Cardiac septum (tissue), 1 donor: ENCODE data around the gene XXYLT1. TPM values are rescaled to one million over a fixed set of nuclear protein-coding genes. Genes with fewer than 3 reads are reported as not detected.

Experiments used
- DNase-seq: peaks from one replicate; pipeline ENCODE4 v3.0.0-alpha.2; 2020; ENCODE audit warnings: low spot score
- intact Hi-C: fragments of 100-400 bp; cut with DNase I; formaldehyde crosslinking; loops from one replicate; pipeline ENCODE4 v1.14.0; 2022
- total RNA-seq: library from RNA; stranded (reverse); fragmentation: NEBNext Ultra II Directional; extraction: Animal tissue kit (Norgen Biotek cat#: 25700); gene quantifications from one replicate; pipeline ENCODE4 v1.2.1, GENCODE V29; 2021
- donor health status: DM: no; HTN: no; CAD: no.

XXYLT1 gene
- total RNA-seq, 1 donor from 2014 or later, result 5.9 TPM

DNA sequence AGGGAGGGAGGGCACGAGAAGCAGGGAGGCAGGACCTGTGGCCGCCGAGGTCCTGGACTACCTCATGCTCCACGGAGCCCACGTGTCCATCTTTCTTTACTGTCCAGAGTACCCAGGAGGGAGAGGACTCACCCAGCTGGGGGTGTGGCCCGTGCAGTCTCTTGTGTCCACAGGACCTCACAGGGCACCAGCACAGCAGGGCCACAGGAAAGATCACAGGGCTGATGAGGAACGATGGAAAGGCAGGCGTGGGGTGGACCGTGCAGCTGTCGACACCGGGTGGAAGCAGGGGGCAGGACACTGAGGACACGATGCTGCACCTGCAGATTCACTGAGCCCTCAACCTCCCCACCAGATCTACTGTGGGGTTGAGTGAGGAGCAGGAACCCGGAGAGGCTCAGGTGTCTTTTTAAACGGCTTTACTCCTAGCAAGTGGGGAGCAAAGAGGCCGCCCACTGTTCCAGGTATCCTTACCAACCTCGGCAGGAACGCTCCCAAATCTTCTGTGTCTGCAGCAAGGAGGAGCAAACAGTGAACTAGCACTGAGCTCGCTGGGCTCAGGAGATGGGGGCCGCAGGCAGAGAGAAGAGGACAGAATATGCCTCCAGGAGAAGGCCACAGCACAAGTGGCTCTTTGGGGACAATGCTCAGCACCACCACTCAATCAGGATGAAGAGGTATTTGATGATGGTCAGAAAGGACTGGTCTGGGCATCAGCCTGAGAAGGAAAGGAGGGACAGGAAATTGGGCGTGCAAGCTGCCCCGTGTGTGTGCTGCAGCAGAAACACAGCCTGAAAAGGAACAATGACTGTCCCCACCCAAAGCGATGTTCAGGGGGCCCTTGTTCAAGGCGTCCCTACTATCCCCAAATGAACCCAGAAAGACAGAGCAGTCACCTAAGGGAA, 198.8 kb downstream of the XXYLT1 start:
- DNase-seq, result peak; percentile 74
- intact Hi-C loops, result no loop called here

DNA sequence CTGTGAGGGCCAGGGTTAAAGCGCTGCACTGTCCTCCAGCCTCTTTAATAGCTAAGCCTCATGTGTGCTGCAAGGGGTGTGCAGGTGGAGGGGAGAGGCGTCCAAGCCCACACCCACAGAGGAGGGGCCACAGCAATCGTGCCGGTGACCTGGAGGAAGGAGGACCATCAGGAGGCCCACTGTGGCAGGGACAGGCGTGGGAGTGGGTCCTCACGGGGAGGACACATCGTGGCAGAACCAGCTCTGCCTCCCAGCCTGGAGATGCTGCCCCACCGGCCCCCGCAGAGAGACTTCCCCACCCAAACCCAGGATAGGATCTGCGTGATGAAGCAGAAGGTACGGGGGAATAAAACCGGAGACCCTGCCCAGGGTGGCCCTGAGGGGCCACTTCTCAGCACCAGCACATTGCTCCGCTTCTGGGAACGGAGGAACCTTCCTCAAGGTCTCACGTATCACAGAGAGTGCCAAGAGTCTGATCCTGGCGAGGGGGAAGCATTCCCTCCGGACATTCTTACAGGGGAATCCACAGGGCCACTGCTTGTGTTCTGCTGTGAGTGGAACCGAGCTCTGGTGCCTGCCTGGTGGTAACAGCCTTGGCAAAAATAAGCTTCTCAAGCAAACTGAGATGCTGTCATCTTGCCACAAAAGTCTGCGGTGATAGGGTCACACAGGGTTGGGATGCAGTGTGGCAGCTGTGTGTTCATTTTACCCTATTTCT, 199.8 kb downstream of the XXYLT1 start:
- intact Hi-C loops, result no loop called here
- peak; percentile 69 for DNase-seq

DNA sequence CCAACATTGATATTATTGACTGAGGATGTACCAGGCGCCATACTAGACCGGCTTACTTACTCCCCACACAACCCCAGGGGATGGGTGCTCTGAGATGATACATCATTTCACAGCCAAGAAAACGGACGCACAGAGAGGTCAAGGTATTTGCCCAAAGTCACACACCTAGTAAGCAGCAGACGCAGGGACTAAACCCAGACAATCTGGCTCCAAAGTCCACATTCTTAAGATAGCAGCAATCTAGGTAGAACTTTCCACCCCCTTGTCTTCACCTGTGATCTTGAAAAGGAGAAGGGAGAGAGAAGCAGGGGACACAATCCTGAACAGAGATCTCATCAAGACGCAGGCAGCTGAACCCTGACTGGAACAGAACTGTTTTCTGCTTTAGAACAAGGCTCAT, 200.6 kb downstream of the XXYLT1 start:
- DNase-seq, result no peak
- intact Hi-C loops, result no loop called here

DNA sequence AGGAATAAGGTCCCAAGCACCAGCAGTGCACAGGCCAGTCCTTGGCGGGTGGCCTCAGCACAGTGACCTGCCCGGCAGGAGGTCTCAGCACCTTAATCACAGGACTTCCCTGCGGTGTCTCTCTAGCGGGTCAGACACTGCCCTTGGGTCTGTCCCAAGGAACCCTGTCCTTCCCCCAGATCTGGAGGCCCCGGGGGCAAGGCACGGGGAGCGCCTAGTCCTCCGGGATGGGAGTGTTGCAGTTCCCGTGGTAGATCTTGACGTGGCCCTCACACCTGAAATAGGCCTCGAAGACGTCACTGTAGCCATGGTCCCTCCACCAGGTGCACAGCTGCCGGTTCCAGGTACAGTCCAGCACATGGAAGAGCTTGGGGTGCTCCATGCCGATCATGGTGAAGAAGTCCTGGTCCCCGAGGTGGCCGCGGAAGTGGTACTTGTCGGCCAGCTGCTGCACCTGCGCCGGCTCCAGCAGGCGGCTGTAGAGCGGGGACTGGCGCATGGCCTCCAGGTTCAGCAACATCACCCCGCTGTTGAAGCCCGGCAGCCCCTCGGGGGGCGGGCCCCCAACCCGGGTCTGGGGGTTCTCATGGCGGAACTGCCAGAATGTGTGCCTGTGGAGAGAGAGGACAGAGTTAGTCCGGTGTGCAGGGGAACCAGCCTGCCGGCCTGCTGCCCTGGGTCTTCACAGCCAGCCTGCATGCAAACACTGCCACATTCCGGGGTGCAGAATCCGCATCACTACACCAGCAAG, 201.3 kb downstream of the XXYLT1 start:
- intact Hi-C loops, result no loop called here
- DNase-seq, result peak; percentile 62

DNA sequence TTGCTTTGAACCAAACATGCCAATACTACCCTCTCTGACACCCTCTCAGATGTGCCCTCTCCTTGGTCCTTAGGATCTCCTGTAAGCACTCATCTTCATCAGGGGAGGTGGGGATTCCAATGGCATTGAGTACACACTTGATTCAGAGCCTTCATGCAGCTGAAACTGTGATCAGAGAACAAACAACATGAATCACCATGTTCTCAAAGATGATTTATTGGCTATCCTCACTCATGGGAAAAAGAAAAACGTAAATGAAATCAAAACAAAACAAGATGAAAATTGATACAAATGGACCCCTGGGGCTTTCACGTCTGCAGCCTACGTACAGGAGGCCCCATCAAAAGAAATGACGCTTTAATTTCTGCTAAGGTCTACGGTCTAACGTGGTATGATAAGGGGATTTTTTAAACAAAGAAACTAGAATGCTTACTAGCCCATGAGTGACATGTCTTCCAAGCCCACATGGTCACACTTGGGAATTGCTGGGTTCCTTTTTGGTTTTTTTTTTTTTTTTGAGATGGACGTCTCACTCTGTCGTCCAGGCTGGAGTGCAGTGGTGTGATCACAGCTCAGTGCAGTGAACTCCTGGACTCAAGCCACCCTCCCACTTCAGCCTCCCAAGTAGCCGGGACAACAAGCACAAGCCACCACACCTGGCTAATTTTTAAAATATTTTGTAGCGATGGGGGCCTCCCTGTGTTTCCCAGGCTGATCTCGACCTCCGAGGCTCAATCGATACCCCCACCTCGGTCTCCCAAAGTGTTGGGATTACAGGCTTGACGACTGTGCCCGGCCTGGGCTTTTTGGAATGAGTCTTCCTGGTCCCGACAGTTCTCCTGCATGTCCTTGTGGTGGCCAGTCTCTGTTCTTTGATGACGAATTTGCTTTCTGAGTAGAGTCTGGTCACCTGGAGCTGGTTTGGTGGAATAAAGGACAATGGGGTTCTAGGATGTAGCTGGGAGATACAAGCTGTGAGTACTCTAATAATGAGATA, 202.6 kb downstream of the XXYLT1 start:
- intact Hi-C loops, result no loop called here
- peak; percentile 57 for DNase-seq

DNA sequence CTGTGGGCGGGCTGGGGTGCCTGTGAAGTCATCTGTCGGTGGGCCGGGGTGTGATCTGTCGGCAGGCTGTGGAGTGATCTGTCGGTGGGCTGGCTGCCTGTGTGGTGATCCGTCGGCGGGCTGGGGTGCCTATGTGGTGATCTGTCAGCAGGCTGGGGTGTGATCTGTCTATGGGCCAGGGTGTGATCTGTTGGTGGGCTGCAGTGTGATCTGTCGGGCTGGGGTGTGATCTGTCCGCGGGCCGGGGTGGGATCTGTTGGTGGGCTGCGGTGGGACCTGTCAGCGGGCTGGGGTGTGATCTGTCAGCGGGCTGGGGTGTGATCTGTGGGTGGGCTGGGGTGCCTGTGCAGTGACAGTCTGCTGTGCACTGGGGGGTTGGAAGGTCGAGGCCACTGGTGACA, 204.5 kb downstream of the XXYLT1 start:
- no peak for DNase-seq
- intact Hi-C loops, result no loop called here

DNA sequence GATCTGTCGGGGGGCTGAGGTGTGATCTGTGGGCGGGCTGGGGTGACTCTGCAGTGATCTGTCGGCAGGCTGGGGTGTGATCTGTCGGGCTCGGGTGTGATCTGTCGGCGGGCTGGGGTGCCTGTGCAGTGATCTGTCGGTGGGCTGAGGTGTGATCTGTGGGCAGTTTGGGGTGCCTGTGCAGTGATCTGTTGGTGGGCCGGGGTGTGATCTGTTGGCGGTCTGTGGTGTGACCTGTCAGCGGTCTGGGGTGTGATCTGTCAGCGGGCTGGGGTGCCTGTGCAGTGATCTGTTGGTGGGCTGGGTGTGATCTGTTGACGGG, 205.1 kb downstream of the XXYLT1 start:
- no peak for DNase-seq
- intact Hi-C loops, result loop anchor here (2.0 kb wide), 1 partner anchor 15 kb away; no protein-coding TSS in a partner anchor

DNA sequence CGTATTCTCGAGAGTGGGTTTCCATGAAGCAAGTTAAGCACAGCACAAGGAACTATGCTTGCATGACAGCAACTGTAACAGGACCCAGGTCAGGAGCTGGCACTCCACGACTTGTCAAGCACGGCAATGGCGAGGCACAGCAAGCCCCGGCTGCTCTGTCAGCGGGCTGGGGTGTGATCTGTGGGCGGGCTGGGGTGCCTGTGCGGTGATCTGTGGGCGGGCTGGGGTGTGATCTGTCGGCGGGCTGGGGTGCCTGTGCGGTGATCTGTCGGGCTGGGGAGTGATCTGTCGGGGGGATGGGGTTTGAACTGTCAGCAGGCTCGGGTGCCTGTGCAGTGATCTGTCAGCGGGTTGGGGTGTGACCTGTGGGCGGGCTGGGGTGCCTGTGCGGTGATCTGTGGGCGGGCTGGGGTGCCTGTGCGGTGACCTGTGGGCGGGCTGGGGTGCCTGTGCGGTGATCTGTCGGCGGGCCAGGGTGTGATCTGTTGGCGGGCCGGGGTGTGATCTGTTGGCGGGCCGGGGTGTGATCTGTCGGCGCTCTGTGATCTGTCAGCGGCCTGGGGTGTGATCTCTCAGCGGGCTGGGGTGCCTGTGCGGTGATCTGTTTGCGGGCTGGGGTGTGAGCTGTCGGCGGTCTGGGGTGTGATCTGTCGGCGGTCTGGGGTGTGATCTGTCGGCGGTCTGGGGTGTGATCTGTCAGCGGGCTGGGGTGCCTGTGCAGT, 205.7 kb downstream of the XXYLT1 start:
- DNase-seq, result no peak

DNA sequence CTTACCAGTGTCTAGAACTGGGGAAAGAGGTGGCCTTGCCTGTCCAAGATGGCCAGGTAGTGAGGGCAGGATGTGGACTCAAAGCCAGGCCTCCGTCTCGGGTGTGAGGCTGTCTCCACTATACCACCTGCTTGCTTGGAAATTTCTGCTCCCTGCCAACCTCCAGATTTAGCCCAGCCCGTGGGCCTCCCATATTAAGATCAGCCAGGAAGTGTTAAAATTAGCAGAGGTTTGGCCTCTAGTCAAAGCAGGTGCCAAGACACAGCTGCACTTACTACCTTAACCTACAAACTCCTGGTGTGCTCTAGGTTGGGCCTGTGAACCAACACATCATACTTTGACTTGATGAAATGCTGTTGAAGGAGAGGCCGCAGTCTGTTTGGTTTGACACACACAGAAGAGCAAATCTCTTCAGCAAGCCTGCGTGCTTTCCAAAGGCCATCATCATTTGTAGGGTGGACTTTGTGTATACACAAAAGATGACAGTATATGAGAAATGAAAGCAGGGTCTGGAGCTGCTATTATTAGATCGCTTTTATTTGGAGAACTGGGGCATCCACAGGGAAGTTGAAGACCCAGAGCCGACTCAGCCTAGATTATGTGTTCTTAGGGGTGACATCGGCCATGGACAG, 206.5 kb downstream of the XXYLT1 start:
- DNase-seq, result no peak
- intact Hi-C loops, result loop anchor here (2.0 kb wide), 1 partner anchor 16 kb away; no protein-coding TSS in a partner anchor

More for the DNA sequence above, 205.7 kb downstream of the XXYLT1 start:
- intact Hi-C loops, result loop anchor here (2.0 kb wide), 1 partner anchor 15 kb away; no protein-coding TSS in a partner anchor

DNA sequence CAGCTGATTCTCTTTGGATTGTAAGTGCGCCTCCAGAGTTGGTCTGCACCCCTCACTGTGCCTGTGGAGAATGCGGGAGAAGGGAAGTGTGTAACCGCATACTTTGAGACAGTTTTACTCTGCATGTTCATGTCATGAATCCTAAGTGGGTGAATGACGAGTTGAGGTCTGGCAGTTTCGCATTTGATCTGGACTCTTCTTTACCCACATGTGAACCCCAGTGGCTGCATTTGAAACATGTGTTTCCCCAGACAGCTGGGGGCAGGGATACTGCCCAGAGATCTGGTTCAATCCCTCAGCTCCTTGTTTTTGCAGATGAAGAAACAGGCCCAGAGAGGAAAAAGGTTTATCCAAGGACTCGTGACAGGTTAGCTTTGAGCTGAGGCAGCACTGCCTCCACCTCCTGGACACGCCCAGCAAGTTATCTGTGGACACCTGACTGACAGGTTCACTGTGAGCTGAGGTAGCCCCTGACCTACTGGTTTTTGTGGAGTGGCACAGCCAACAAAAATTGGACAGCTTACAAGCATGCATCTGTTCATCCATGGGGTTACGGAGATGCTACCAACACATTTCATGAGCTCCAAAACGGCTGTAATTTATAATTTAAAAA, 207.3 kb downstream of the XXYLT1 start:
- DNase-seq, result no peak
- intact Hi-C loops, result loop anchor here (2.0 kb wide), 1 partner anchor 17 kb away; no protein-coding TSS in a partner anchor

DNA sequence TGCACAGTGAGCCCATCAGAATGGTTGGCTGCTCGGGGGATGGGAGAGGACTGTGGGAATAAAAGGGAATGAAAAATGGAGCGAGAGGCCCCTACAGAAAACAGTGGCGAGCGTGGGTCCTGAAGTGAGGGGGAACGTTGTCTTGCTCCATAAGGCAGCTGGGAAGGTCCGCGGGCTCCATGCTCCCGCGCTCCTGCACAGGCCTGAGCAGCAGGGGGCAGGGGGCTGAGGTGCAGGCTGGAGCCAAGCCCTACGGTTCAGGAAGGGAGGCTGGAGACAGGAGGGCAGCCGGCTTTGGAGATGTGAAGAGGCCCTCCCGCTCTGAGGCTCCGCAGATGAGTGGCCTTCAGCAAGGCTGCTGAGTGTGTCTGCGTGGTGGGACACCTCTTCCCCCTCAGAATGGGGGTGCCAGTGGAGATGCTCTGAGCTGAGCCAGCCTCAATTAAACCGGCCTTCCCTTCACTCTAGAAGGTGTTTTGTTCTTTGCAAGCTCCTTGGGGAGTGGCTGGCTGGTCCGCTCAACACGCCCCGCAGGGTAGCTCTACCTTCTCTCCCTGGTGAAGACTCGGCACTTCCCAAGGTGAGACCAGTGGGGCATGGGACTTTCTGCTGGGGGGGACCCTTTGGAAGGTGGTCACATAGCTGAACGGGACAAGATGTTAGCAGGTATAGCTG, 208.0 kb downstream of the XXYLT1 start:
- intact Hi-C loops, result no loop called here
- no peak for DNase-seq

DNA sequence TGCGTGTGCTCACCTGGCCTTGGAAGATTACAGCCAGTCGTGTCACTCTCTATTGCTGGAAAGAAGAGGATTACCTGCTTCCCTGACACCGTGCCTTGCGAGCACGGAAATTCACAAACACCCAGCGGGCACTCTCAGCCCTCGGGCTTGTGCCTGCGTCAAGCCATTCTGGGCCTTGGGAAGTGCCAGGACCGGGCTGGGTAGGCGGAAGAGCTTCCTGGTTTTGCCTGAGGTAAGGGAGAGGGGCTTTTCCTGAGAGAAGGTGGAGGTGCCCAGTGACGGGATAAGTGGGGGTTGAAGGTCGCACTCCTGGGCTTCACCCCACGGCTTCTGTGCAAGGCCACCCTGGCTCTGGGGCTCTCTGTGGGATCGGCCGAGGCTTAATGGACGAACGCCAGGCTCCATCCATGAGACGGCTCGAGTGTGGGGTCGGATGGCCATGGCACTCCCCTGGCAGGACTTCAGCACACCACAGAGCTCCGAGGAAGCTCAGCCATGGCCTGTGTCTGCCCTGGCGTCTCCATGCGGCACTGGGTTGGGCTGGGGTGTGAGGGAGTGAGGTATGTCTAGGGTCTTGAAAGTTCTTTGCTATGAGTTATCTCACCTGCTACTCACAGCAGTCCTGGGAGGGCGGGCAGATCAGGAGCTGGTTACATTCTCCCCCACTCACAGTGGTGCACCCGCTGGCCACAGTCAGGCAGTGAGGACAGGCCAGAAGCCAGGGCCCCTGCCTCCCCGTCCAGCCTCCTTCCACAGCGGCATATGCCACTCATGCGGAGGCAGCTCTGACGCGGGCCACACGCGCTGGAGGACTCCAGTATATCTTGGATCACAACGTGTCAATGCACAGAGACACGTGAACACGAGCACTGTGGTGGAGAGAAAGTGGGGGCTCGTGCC, 209.0 kb downstream of the XXYLT1 start:
- DNase-seq, result no peak
- intact Hi-C loops, result no loop called here

DNA sequence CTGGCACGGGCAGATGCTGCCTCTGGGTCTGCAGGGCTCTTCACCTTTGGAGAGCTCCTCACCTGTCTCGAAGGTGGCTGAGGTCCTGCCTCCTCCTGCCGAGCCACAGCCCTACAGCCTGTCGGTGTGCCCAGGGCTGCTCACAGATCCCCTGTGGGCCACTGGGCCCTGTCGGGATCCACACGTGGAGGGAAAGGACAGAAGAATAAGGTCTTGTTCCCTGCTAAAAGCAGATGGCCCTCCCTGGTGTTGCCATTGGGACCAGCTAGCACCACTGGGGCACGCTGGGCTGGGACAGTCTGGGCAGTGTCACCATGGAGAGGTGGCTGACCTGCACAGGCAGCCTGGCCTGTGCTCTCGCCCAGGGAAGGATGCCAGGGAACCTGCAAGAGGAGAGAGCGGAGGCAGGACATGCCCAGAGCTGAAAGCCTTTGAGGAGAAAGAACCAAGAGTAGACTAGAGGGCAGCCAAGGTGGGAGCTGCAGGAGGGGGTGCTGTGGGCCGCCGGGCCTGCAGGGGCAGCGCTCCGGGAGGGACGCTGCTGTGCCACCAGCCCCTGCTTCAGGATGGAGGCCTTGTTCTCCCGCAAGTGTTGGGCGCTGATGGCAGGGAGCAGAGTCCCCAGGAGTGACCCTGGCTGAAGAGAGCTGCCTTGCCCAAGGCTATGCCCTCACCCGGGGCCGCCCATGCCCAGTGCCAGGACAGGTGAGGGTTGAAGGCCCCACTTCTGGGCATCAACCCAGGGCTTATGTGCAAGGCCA, 210.2 kb downstream of the XXYLT1 start:
- DNase-seq, result no peak
- intact Hi-C loops, result no loop called here

DNA sequence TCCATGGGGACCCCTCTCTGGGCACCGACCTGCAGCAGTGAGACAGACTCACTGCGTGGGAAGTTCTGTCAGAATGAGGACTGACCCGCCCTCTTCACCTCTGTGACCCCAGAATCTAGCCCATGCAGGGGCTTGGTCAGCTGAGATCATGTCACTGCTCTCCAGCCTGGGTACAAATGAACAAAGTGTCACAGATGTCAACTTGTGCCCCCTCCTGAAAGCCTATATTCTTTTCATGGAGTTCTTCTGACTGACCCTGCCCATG, 210.8 kb downstream of the XXYLT1 start:
- intact Hi-C loops, result no loop called here
- DNase-seq, result no peak

DNA sequence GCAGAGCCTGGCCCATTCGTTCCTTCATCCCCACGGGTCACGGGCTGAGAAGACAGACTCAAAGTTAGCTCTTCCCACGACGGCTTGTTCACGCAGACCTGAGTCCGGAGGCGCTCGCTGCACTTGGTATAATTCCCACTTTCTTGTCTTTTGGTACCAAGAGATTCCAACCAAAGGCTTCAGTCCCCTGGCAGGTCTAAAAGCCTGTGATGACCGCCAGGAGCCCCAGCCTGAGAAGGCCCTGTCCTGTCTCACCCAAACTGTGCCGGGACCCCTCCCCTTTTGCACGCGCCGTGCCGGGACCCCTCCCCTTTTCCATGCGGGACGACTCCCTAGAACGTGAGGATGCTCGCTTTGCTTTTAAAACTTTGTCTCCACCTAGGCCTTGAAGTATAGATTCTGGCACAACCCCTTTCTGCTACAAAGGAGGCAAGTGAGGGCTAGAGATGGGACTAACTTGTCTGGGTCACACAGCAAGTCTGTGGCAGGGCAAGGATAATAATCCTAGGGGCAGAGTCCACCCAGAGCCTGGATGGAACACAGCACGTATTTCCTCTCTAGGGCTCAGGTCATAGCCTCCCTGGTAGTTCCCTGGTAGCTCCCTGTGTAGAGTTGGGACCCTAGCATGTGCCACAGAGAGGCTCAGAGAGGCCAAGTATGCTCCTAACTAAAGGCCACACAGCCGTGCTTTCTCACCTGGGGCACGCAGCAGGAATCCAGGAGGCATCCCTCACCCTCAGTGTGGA, 211.3 kb downstream of the XXYLT1 start:
- intact Hi-C loops, result no loop called here
- DNase-seq, result no peak
